ENCODE measurements around the gene ENKD1. TPM values are rescaled to one million over a fixed set of nuclear protein-coding genes. Genes with fewer than 3 reads are reported as not detected.
A peak's percentile ranks its signal among the peaks of the same experiment; 100 is the strongest.

The ENKD1 gene, protein sequence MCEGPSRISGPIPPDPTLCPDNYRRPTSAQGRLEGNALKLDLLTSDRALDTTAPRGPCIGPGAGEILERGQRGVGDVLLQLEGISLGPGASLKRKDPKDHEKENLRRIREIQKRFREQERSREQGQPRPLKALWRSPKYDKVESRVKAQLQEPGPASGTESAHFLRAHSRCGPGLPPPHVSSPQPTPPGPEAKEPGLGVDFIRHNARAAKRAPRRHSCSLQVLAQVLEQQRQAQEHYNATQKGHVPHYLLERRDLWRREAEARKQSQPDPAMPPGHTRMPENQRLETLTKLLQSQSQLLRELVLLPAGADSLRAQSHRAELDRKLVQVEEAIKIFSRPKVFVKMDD
- 8.3 and 10.2 TPM in 2 replicates for total RNA-seq
- polyA plus RNA-seq, result 13.1 and 16.0 TPM in 2 replicates

DNA sequence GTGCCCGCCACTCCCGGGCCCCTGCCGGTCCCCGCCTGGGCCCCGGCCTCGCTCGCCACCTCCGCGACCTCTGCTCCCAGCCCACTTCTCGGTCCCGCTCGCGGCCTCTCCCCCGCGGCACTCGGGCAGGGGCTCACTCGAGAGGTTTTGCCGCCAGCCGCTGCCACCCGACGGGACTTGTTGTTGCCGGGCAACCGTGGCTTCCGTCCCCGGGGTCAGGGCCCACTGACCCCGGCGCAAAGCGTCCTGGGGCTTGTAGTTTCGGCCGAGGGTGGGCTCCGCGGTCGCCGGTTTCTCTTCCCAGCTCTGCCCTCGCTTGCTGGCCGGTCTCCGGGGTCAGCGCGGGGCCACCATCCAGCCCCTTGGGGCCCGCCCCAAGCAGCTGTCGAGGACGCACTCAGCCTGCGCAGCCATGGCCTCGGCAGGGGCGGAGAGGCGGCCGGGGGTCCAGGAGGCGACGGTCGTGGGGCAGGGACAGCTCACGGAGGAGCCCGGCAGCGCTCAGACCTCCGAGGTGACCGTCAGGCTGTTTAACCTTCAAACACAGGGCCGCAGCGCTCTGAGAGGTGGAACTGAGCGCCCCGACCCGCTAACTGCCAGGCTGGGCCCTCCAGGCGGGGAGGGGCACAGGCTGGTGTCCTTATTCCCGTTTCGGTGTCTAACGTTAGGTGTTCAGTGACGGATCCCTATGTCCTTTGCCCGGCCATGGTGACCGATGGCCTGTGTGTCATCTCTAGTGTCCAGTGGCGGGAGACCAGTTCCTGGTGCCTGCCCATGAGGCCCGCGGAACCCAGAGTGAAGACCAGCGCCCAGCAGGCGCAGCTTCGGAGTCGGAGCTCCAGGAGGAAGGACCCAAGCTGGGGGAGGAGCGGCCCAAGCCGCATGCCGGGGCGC lies at the start of gene ENKD1, which contains the start of gene C16orf86:
ENKD1 (minus strand) TSS at position 192 of the 894 bp plus-strand sequence. CDS start 308 bp downstream, outside the sequence.
C16orf86 (plus strand) TSS at position 256 of the 894 bp plus-strand sequence; CDS start at position 413, 157 bp downstream.
- no peaks in the 10 kb centered on the region for H3K36me3 ChIP-seq (replicated peaks; ENCODE audit: insufficient read depth, low read depth)
- DNase-seq (ENCODE audit: low spot score), result peak; percentile 85
- WGBS (ENCODE audit: low lambda C conversion rate, missing lambda C conversion rate), result 28% methylated on average over 46 of the region's 78 CpGs

GRCh38 chr16:67716097-67716496 lies 49.5 kb upstream of the ENKD1 start:
- TF ChIP-seq EZH2phosphoT487 (IDR thresholded peaks at IDR 0.05; ENCODE audit: low read depth, severe bottlenecking, unreplicated experiment) (peak; percentile 99), EZH2 (IDR thresholded peaks at IDR 0.05; ENCODE audit: borderline replicate concordance) (no peak)
- Histone ChIP-seq H4K20me1 (ENCODE audit: insufficient read depth, poor library complexity, severe bottlenecking) (peaks cover 3% of the 10 kb centered on the region), H3K9me2 (replicated peaks; ENCODE audit: insufficient read depth) (no peaks in the 10 kb centered on the region), H2AFZ (no peak overlapping the region), H3K4me1 (ENCODE audit: insufficient read depth) (peaks cover 9% of the 10 kb centered on the region), H3K9me3 (ENCODE audit: low read depth) (no peaks in the 10 kb centered on the region), H3K27ac (no peak overlapping the region), H3K79me2 (peaks cover 54% of the 10 kb centered on the region), H3K4me3 (no peak overlapping the region), H3K36me3 (replicated peaks; ENCODE audit: insufficient read depth, low read depth) (no peaks in the 10 kb centered on the region), H3K4me2 (peak overlapping the region; percentile 48), H3K27me3 (peaks cover 21% of the 10 kb centered on the region)
- DNase-seq (ENCODE audit: low spot score), result peak; percentile 49
- WGBS (ENCODE audit: low lambda C conversion rate, missing lambda C conversion rate), result 58% methylated on average over 2 of the region's 2 CpGs

More for the DNA sequence above, at the start of gene ENKD1, which contains the start of gene C16orf86:
- no peaks in the 10 kb centered on the region for H3K27me3 ChIP-seq
- peaks cover 14% of the 10 kb centered on the region for H3K4me1 ChIP-seq (ENCODE audit: insufficient read depth)
- no peaks in the 10 kb centered on the region for H3K9me3 ChIP-seq (ENCODE audit: low read depth)
- H4K20me1 ChIP-seq (ENCODE audit: insufficient read depth, poor library complexity, severe bottlenecking), result no peaks in the 10 kb centered on the region
- TF ChIP-seq CTCF (IDR thresholded peaks at IDR 0.05; ENCODE audit: poor library complexity) (no peak), EZH2phosphoT487 (IDR thresholded peaks at IDR 0.05; ENCODE audit: low read depth, severe bottlenecking, unreplicated experiment) (no peak), EZH2 (IDR thresholded peaks at IDR 0.05; ENCODE audit: borderline replicate concordance) (no peak)
- H3K79me2 ChIP-seq, result no peaks in the 10 kb centered on the region
- no peaks in the 10 kb centered on the region for H3K9me2 ChIP-seq (replicated peaks; ENCODE audit: insufficient read depth)
- peak within 1 kb of the TSS; percentile 96 for H3K4me3 ChIP-seq
- peak within 1 kb of the TSS; percentile 64 for H3K27ac ChIP-seq
- H2AFZ ChIP-seq, result peak within 1 kb of the TSS; percentile 98
- H3K4me2 ChIP-seq, result peak within 1 kb of the TSS; percentile 94

- Histone ChIP-seq H2AFZ (no peak overlapping the region), H3K9me3 (ENCODE audit: low read depth) (no peaks in the 10 kb centered on the region), H3K4me2 (no peak overlapping the region), H3K4me3 (no peak overlapping the region), H3K9me2 (replicated peaks; ENCODE audit: insufficient read depth) (no peaks in the 10 kb centered on the region), H3K79me2 (peaks cover 61% of the 10 kb centered on the region), H3K27me3 (peaks cover 21% of the 10 kb centered on the region), H3K36me3 (replicated peaks; ENCODE audit: insufficient read depth, low read depth) (no peaks in the 10 kb centered on the region), H3K27ac (no peak overlapping the region), H4K20me1 (ENCODE audit: insufficient read depth, poor library complexity, severe bottlenecking) (peaks cover 3% of the 10 kb centered on the region), H3K4me1 (ENCODE audit: insufficient read depth) (peaks cover 9% of the 10 kb centered on the region)
- WGBS (ENCODE audit: low lambda C conversion rate, missing lambda C conversion rate), result 64% methylated on average over 1 of the region's 1 CpG
- DNase-seq (ENCODE audit: low spot score), result no peak
- TF ChIP-seq EZH2phosphoT487 (IDR thresholded peaks at IDR 0.05; ENCODE audit: low read depth, severe bottlenecking, unreplicated experiment) (no peak), EZH2 (IDR thresholded peaks at IDR 0.05; ENCODE audit: borderline replicate concordance) (no peak)
These were observed 48.0 kb upstream of the ENKD1 start for GRCh38 chr16:67714522-67714921.

DNA sequence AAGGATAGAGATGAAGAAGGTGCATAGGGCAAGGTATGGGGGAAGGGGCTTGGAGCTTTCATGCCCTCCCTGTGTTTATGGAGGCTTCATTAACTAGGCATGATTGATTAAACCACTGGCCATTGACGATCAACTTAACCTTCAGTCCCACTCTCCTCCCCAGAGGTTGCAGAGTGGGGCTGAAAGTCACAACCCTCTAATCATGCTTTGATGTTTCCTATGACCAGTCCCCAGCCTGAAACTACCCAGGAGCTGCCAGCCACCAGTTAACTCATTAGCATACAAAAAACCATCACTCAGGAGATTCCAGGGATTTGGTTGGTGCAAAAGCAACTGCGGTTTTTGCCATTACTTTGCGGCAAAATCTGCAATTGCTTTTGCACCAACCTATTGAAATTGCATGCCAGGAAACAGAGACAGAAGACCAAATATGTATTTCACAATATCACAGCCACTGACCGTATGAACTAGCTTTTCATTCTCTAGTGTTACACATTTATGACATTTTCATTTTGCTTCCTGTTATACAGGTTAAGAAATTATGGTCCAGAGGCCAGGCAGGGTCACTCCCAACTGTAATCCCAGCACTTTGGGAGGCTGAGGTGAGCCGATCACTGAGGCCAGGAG lies 47.2 kb upstream of the ENKD1 start:
- WGBS (ENCODE audit: low lambda C conversion rate, missing lambda C conversion rate), result 76% methylated on average over 5 of the region's 5 CpGs
- Histone ChIP-seq H3K4me3 (no peak overlapping the region), H3K9me2 (replicated peaks; ENCODE audit: insufficient read depth) (no peaks in the 10 kb centered on the region), H3K9me3 (ENCODE audit: low read depth) (no peaks in the 10 kb centered on the region), H4K20me1 (ENCODE audit: insufficient read depth, poor library complexity, severe bottlenecking) (peaks cover 3% of the 10 kb centered on the region), H3K4me1 (ENCODE audit: insufficient read depth) (peaks cover 9% of the 10 kb centered on the region), H3K27ac (no peak overlapping the region), H2AFZ (no peak overlapping the region), H3K36me3 (replicated peaks; ENCODE audit: insufficient read depth, low read depth) (no peaks in the 10 kb centered on the region), H3K27me3 (peaks cover 21% of the 10 kb centered on the region), H3K79me2 (peaks cover 62% of the 10 kb centered on the region), H3K4me2 (no peak overlapping the region)
- no peak for DNase-seq (ENCODE audit: low spot score)
- TF ChIP-seq CTCF (IDR thresholded peaks at IDR 0.05; ENCODE audit: poor library complexity), result no peak
- no peak for TF ChIP-seq EZH2 (IDR thresholded peaks at IDR 0.05; ENCODE audit: borderline replicate concordance)
- no peak for TF ChIP-seq EZH2phosphoT487 (IDR thresholded peaks at IDR 0.05; ENCODE audit: low read depth, severe bottlenecking, unreplicated experiment)
